Stimulated activated CD4-positive, alpha-beta T cell treated with anti-CD3 and anti-CD28 coated beads, Interleukin-1b, Interleukin-23, amount 100 ng/mL, for 48 hours (primary cell): Measurements from ENCODE around the gene CFAP46.

Experiments
- DNase-seq: peaks from one replicate; pipeline ENCODE4 v3.0.0-alpha.2; 2020

The CFAP46 gene

GRCh38 chr10:132879408-132880127 is 62.8 kb downstream of the CFAP46 start:
- DNase-seq = no peak

DNA sequence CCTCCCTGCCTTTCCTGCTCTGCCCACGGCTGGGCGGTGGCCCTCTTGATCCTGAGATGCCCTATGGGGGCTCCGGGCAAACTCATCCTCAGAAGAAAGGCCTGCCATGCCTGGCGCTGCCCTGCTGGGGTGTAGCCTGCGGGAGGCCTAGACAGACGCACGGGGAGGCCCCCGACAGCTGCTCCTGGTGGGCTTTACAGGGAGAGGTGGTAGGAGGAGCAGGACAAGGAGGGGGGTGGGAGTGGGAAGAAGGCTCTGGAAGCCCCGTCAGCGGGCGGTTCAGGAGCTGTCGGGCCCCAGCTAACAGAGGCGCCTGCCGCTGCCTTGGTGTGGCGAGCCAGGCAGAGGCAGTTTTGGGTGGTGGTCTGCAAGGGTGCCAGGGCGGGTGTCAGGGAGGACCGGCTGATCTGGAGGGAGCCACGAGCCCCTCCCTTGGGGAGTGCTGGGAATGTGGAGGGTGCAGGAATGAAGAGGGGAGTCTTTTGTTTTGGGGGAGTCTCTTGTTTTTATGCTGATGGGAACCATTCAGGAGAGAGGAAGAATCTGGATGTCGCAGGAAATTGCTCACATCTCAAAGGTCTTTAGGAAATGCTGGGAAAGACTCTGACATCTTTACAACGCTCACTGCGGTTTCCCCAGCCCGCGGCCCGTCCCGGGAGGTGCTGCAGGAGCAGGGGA is 63.5 kb downstream of the CFAP46 start:
- no peak for DNase-seq

GRCh38 chr10:132878091-132878729 is 64.2 kb downstream of the CFAP46 start:
- no peak for DNase-seq

DNA sequence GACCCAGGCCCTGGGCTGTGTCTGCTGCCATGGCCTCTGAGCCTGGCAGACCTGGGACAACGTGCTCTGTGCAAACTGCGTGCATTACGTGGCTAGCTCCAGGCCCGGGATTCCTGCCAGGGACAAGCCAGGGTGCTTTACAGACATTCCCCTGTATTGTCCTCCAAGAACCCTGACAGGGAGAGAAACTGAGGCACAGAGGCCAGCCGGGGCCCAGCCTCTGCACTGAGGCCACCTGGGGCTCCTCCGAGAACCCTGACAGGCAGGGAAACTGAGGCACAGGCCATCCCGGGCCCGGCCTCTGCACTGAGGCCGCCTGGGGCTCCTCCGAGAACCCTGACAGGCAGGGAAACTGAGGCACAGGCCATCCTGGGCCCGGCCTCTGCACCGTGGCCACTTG is 64.9 kb downstream of the CFAP46 start:
- no peak for DNase-seq

DNA sequence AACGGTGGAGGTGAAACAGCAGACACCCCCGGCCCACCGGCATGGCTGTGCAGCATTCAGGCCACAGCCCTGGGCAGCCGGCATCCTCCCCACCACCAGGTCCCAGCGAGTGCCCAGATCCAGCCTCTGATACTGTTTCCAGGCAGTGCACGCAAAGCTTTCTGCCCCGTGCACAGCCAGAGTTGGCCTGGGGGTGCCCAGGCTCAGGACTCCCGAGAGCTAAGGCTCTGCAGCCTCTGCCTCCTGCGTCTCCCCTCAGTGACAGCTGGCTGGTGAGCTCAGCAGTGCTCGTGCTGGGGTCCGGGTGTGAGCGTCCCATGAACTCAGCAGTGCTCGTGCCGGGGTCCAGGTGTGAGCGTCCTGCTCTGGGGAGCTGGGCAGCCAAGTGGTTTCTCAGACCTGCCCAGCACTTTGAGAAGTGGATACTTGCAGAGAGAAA is 65.4 kb downstream of the CFAP46 start:
- DNase-seq = no peak

DNA sequence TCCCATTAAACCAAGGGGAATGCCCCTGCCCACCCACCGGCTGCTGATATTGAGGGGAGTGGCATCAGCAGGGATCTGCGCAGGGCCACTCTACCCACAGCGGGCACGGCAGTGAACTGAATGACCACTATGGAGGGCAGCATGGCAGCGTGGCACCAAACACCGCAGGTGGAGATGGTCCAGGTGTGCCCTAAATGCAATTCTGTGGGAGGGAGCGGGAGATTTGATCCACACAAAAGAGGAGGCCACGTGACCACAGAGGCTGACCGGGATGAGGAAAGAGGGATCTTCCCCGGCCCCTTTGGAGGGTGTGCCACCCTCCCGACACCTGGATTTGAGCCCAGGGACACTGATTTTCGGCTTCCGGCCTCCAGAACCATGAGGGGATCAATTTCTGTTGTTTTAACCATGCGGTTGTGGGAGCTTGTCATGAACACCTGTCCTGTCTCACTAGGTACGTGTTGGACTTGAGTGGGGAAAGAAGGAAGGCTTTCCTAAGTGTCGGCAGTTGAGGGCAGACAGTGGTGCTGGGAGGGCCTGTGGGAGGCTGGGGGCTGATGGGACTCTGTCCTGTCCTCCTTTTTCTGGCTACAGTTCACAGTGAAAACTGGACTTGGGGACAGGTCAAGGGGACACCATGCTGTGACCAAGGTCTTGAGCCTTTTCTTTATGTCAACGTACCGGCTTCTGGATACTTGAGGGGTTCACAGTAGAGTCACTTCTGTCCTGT is 66.1 kb downstream of the CFAP46 start:
- DNase-seq = no peak

DNA sequence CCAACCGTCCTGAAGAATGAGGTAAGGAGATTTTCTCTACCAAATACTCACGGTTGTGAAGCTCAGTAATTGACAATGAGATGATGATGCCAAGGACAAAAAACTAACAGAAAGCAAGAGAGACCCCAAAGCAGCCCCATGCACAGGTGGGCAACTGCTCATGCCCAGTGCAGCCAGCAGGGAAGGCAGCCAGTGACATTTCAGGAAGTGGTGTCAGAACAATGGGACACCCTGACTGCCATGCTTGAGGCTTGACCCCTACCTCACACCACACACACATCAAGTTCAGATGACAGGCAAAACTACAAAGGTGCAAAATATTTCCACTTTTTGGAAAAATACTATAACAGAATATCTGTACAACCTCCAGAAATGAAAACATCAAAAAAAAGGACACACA is 66.9 kb downstream of the CFAP46 start:
- DNase-seq = no peak

DNA sequence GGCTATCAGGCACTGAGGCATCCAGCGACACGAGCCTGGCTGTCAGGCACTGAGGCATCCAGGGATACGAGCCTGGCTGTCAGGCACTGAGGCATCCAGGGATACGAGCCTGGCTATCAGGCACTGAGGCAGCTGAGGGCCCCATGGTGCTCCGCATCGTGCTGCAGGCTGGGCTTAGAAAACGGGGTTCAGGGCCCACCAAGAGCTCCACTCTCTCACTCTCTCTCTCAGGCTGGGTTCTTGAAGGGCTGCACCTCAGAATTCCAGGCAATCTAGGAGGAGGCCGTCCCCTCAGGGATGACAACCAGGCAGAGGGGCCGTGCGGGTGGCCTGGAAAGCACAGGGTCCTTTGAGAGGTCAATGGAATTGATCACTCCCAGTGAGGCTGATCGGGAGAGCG is 69.0 kb downstream of the CFAP46 start:
- DNase-seq = no peak

DNA sequence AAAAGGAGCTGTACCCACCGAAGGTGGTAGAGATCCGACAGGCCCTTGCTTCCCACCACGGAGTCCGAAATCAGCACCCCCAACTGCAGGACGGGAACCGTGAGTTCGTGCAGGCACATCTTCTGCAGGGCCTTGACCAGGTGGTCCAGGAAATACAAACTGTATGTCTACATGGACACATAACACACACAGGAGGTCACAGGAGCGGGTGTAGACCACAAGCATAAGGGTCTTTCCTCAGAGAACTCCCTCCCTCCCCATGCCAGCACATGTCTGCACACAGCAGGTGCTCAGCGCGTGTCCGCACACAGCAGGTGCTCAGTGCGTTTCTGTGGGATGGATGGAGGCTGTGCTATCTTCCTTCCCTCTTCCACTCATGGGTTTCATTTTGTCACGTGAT is 69.7 kb downstream of the CFAP46 start:
- no peak for DNase-seq

GRCh38 chr10:132870426-132870825 is 71.9 kb downstream of the CFAP46 start:
- DNase-seq = no peak

- no peak for DNase-seq
Observed at GRCh38 chr10:132869621-132870020, 72.7 kb downstream of the CFAP46 start.

DNA sequence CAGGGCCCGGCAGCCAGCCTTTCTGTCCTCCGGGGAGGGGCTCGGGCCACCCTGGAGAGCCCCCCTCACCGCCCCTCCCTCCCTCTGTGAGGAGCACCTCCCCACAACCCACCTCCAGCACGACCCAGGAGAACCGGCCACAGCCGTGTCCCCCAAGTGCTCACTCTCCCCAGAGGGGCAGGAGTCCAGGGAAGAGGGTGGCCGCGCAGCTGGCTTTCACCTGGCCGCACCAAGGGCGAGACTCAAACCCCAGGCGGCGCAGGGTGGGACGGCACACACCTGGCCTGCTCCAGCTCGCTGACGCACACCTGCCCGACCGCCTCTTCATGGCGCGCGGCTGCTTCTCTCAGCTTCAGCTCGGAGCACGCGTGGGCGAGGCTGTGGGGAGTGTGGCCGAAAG is 73.4 kb downstream of the CFAP46 start:
- no peak for DNase-seq

GRCh38 chr10:132867801-132868644 is 74.3 kb downstream of the CFAP46 start:
- DNase-seq = no peak

DNA sequence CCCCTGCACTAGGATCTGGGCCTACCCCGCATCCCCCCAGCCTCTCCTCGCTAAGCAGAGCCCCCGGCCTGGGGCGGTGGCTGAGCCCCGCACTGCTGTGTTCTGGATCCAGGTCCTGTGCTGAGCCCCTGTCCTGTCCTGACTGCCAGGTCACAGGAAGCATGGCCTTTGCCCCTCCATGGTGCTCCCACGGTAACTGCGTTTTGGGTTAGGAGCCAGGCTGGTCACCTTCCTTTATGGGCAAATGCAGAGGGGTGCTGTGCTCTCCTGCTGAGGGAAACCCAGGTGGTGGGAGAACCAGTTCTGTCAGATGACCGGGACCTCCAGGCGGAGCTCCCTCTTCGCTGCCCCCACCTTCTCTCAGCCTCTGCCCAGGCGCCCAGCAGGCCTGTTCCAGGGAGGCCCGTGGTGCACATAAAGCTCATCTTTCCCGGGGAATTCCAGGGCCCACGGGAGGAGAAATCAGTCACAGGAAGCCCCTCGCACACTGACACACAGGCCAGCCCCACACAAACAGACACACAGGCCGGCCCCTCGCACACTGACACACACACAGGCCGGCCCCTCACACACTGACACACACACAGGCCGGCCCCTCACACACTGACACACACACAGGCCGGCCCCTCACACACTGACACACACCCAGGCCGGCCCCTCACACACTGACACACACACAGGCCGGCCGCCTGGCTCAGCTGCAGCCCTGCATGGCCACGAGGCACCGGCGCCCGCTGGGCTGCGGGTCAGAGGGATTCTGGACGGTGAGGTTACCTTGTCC is 75.6 kb downstream of the CFAP46 start:
- no peak for DNase-seq

DNA sequence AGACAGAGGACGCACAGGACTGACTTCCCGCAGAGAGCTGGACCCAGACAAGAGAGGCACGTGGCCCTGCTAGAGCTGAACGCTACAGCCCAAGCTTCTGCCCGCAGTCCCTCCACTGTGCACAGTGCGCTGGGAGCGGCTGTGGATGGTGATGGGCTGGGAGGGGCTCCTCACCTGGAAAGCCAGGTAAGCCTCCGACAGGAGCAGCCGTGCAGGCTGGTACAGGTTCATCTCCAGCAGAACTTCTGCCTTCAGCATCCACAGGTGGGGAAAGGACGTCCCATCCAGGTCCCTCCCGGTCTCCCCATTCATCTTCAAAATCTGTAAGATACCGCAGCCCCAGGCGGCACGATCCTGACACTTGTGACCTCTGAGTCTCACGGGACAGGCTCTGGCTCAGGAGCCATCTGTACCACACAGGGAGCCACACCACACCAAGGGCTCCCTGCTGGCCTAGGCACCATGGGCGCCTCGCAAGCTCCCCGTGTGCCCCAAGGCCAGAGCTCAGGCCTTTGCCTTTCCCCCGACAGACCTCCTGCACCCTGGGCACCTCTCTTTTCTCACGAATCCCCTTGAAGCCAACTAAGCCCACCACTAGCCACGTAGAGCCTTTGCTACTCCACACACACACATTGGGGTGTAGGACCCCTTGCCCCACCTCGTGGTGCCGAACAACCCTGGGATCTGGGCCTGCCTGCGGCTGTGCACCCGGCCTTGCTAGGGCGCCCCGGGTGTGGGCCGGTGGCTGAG is 76.3 kb downstream of the CFAP46 start:
- no peak for DNase-seq

GRCh38 chr10:132865171-132865631 is 77.2 kb downstream of the CFAP46 start:
- DNase-seq = no peak

- no peak for DNase-seq
Observed at GRCh38 chr10:132862485-132863420, 79.6 kb downstream of the CFAP46 start.

DNA sequence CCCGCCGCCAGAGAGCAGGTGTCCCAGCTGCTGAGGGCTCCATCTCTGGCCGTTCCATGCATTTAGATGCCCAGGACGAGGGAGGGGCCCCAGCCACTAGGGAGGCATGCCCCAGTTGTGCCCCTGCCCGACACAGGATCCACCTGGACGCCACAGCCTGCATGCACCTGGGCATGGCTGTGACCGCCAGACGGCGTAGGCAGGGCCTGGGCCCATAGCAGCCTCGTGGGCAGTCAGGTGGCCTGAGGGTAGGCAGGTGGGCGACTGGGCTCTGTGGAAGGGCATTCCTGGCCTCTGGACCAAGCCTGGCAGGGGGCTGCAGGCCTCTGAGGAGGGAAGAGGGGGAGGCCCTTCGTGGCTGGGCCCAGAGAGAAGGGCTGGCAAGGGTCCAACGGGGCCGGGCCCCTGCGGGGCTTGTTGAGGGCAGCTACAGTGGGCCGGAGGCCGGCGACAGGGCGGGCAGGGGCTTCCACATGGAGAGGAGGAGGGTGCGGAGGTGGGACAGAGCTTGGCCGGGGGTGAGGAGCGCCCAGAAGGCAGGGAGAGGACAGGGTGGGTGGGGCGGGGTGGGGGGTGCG is 80.4 kb downstream of the CFAP46 start:
- DNase-seq = no peak

DNA sequence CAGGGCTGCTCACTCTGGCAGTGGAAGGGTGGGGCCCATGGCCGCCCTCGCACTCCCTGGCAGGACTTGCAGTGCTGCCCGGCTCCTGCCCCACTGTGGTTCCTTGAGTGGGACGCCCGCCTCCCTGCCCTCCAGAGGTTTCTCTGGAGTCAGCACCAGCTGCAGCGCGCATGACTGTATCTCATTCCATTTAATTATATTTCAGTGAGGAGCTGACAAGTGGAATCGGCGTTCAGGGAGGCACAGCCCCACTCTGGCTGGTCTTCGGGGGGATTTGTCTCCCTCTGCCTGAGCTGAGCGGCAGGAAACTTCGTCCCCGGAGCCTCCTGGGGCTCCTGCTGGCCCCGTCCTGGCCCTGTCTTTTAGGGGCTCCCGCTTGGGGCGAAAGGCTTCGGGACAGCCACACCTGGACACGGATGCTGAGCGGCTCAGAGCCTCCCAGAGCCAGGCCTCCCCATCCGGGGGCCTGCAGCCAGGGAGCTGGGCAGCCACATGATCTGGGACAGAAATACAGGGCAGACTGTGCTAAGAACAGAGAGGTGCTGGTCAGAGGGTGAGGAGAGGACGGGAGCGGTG is 81.2 kb downstream of the CFAP46 start:
- no peak for DNase-seq
